GM12872 (cell line): ENCODE measurements around the gene RTP5.

Experiments used
- TF ChIP-seq, protein P1 (sequence below): IDR thresholded peaks from 3 replicates; pipeline ENCODE4 v1.5.1; 2011; ENCODE audit warnings: low read depth, mild to moderate bottlenecking, low read length, moderate library complexity; ENCODE audit not compliant: insufficient read depth

RTP5 gene

DNA sequence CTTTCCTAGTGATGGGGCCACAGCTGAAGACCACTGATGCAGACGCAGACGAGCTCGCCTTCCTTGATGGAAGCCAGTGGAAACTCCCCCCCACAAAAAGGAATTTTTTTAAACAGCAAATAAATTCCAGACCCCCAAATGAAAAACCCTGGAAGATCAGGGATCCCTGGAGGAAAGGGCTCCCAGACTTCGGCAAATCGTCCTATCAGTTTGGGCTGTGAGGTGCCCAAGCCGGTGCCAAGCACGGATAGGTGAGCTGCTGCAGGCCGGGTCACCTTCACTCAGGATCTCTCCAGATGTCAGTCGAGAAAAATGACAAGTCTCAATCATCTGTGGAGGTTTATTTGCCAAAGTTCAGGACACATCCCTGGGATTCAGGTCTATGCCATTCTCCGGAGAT lies 42.0 kb downstream of the RTP5 start:
- TF ChIP-seq, protein P1, sequence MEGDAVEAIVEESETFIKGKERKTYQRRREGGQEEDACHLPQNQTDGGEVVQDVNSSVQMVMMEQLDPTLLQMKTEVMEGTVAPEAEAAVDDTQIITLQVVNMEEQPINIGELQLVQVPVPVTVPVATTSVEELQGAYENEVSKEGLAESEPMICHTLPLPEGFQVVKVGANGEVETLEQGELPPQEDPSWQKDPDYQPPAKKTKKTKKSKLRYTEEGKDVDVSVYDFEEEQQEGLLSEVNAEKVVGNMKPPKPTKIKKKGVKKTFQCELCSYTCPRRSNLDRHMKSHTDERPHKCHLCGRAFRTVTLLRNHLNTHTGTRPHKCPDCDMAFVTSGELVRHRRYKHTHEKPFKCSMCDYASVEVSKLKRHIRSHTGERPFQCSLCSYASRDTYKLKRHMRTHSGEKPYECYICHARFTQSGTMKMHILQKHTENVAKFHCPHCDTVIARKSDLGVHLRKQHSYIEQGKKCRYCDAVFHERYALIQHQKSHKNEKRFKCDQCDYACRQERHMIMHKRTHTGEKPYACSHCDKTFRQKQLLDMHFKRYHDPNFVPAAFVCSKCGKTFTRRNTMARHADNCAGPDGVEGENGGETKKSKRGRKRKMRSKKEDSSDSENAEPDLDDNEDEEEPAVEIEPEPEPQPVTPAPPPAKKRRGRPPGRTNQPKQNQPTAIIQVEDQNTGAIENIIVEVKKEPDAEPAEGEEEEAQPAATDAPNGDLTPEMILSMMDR = no peak

DNA sequence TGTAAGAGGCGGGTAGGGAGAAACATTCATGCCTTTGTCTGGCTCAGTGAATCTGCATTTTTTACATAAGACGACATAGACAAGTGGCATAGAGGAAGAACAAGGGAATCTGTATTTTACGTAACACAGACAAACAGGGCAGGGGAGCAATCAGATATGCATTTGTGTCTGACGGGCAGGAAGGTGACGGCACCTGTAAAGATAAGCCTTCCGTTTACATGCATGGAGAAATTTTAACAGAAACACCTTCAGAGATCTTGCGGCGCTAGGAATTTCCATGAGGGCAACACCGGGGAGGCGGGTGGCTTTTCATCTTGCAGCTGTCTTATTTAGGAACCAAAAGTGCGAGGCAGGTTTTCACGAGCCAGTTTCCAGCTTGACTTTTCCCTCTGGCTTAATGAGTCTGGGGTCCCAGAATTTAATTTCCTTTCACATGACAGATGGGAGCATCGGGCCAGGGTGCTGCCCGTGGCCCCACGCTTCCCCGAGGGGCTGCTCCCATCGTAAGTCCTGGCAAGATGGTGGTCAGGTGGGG lies 42.6 kb downstream of the RTP5 start:
- TF ChIP-seq, protein P1 = no peak

DNA sequence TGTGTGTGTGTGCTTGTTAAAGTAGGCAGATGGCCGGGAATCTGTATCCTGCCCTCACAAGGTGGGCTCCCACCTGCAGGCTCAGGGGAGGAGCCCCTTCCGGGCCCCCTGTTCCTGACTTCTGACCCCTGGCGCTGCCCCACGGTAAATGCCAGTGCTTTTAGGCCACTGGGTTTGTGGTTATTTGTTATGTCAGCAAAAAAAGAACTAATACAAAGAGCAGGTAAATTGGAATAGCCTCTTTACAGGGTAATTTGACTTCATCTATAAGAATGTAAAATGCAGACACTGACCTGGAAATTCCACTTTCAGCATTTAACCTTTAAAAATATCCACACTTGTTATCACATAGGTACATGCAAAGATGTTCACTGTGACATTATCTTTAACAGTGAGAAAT lies 44.2 kb downstream of the RTP5 start:
- TF ChIP-seq, protein P1 = no peak

DNA sequence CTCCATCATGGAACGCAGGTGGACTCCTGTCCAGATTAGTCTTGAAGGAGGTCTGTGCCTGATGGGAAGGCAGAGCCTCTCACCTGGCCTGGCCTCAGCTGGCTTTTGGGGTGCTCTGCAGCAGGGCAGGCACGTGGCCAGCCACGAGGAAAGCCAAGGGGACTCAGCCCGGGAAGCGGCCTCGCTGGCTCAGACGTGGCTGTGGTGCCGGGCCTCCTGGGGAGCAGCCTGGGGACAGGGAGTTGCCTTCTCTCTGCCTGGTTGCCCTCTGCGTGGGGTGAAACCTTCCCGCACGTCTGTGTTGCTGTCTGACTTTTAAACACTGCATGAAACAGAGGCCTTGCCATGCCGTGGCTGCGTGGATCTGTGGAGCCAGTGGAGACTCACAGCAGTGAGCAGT lies 45.0 kb downstream of the RTP5 start:
- TF ChIP-seq, protein P1 = no peak

DNA sequence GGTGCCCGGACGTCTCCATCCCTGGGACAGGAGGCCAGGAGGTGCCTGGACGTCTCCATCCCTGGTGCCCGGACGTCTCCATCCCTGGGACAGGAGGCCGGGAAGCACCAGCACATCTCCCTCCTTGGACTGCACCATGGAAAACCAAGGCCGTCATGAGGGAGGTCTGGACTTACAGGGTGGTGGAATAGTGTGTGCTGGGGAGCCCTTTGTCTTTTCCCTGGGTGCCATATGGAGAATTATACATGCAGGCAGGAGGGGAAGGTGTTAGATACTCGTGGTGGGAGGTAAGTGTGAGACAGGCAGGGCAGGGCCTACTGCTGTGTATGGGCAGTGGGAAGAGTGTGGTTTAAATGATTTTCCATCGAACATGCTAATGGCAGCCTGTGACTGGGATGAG lies 52.9 kb downstream of the RTP5 start:
- TF ChIP-seq, protein P1 = no peak
